ENCODE results near the gene PLK3.

GRCh38 chr1:44849575-44850132 lies 49.5 kb downstream of the PLK3 start:
- TF ChIP-seq CTCF (IDR thresholded peaks at IDR 0.05; ENCODE audit: low read depth, low read length): no peak
- TF ChIP-seq EZH2phosphoT487 (IDR thresholded peaks at IDR 0.05; ENCODE audit: low read depth): no peak
